SK-N-MC (cell line): ENCODE measurements around the gene ADAP1.

Experiments used
- EZH2 ChIP-seq: fragments of 200-600 bp; sonication (generic); IDR thresholded peaks from one replicate; pipeline ENCODE4 v1.6.1; 2017; ENCODE audit warnings: antibody characterized with exemption
- FOXP2 ChIP-seq: optimal IDR thresholded peaks from 2 replicates; pipeline ENCODE3; 2011; ENCODE audit warnings: mild to moderate bottlenecking, moderate library complexity; ENCODE audit not compliant: insufficient read depth; ENCODE audit errors: extremely low read length, control extremely low read depth
- POLR2AphosphoS5 ChIP-seq: IDR thresholded peaks from 2 replicates; pipeline ENCODE4 v1.6.1; 2012; ENCODE audit warnings: mild to moderate bottlenecking, low read depth, low read length, borderline replicate concordance

DNA sequence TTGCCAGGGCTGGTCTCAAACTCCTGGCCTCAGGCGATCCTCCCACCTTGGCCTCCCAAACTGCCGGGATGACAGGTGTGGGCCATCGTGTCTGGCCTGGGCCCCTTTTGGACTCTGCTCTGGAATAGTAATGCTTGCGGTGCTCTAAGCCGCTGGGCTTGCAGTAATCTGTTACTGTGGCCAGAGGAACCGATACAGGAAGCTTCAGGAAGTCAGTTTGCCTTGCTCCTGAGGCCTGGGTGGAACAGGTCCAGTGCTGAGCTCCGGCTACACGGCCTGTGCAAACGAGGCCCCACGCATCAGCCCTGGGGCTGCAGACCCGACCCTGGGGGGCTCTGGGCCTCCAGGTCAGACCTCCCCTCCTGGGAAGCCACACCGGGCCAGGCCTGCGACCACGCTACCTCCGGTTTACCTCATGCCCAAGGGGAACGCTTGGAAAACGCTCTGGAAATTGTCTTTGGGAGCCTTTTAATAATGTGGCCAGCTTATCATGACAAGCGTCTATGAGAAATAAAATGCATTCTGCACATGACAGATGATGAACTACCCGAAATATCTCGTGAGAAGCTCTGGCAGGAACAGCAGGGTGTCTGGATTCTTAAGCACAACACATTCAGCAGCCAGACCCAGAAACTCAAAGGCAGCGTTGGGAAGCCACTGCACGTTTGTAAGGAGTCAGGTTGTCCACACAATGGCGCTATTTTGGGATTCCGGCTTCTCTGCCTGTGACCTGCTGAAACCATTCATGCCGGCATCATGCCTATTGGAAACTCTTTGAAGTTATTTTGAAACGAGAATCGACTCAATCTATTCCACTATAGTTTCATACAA, 10.1 kb upstream of the ADAP1 start:
- TF ChIP-seq POLR2AphosphoS5 (no peak; the same call in 1 of the 2 replicates), EZH2 (no peak), FOXP2 (no peak)
